ENCODE measurements around the gene MACROD2.

GRCh38 chr20:14622796-14623195 is 627.5 kb downstream of the MACROD2 start:
- TF ChIP-seq, protein P1, sequence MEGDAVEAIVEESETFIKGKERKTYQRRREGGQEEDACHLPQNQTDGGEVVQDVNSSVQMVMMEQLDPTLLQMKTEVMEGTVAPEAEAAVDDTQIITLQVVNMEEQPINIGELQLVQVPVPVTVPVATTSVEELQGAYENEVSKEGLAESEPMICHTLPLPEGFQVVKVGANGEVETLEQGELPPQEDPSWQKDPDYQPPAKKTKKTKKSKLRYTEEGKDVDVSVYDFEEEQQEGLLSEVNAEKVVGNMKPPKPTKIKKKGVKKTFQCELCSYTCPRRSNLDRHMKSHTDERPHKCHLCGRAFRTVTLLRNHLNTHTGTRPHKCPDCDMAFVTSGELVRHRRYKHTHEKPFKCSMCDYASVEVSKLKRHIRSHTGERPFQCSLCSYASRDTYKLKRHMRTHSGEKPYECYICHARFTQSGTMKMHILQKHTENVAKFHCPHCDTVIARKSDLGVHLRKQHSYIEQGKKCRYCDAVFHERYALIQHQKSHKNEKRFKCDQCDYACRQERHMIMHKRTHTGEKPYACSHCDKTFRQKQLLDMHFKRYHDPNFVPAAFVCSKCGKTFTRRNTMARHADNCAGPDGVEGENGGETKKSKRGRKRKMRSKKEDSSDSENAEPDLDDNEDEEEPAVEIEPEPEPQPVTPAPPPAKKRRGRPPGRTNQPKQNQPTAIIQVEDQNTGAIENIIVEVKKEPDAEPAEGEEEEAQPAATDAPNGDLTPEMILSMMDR (conservative IDR thresholded peaks at IDR 0.05) = no peak; the same call in 1 of the 2 replicates
- TF ChIP-seq ZFX (IDR thresholded peaks at IDR 0.05) = no peak
